22Rv1 (cell line): ENCODE measurements around the gene C10orf71.

ENCODE experiments used
- ZFX ChIP-seq: fragments of 450-650 bp; IDR thresholded peaks from 2 replicates; pipeline ENCODE4 v1.6.1; 2017; ENCODE audit warnings: antibody characterized with exemption, borderline replicate concordance
- TF ChIP-seq, protein P1 (sequence below): fragments of 450-650 bp; IDR thresholded peaks from 2 replicates; pipeline ENCODE4 v1.5.1; 2017; ENCODE audit warnings: mild to moderate bottlenecking

DNA sequence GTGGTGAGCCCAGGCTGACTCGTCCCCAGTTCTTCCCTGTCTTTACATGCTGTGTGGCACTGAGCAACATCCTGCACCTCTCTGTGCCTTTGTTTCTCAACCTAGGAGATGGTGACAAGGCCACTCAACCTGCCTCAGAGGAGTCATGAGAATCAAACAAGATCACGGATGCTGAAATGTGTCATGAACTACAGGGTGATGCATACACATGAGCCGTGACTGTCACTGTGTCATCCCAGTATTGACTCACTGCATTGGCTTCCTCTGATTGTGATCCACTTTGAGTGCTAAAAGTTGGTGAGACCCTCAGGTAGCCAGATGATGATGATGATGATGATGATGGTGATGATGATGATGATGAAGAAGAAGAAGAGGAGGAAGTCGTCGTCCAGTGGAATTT is 11.5 kb downstream of the C10orf71 start:
- TF ChIP-seq, protein P1, sequence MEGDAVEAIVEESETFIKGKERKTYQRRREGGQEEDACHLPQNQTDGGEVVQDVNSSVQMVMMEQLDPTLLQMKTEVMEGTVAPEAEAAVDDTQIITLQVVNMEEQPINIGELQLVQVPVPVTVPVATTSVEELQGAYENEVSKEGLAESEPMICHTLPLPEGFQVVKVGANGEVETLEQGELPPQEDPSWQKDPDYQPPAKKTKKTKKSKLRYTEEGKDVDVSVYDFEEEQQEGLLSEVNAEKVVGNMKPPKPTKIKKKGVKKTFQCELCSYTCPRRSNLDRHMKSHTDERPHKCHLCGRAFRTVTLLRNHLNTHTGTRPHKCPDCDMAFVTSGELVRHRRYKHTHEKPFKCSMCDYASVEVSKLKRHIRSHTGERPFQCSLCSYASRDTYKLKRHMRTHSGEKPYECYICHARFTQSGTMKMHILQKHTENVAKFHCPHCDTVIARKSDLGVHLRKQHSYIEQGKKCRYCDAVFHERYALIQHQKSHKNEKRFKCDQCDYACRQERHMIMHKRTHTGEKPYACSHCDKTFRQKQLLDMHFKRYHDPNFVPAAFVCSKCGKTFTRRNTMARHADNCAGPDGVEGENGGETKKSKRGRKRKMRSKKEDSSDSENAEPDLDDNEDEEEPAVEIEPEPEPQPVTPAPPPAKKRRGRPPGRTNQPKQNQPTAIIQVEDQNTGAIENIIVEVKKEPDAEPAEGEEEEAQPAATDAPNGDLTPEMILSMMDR = no peak
- no peak for TF ChIP-seq ZFX
